Adrenal gland (tissue), 5 donors: ENCODE measurements around the gene NPTXR.

Experiments
- CTCF ChIP-seq, 6 experiments: fragments of 450-650 bp in 4 of 6; fragments of 200-600 bp in 2 of 6; sonication (generic) in 1 of 6; IDR thresholded peaks; 1 replicate in 5 of 6; 2 replicates in 1 of 6; pipeline versions ENCODE4 v1.5.1 to v1.8.0; 2016 to 2021; ENCODE audit warnings: antibody characterized with exemption in 6 of 6, mild to moderate bottlenecking in 2 of 6, moderate library complexity in 1 of 6
- POLR2A ChIP-seq, 2 donors: fragments of 450-650 bp; IDR thresholded peaks; one replicate each; pipeline ENCODE4 v1.6.1; 2017; ENCODE audit warnings: antibody characterized with exemption in 2 of 2, mild to moderate bottlenecking in 2 of 2, moderate library complexity in 1 of 2
- donor health status: DM: no; HTN: no; CAD: no.

- TF ChIP-seq POLR2A (IDR thresholded peaks at IDR 0.05) (no peak), CTCF (IDR thresholded peaks at IDR 0.05) (no peak)
Measured at GRCh38 chr22:38842512-38843200, 1.2 kb downstream of the NPTXR start.
